Activated naive CD4-positive, alpha-beta T cell treated with anti-CD3 and anti-CD28 coated beads, Interleukin-2, amount 50 U/mL, for 24 hours (primary cell): ENCODE measurements around the gene GIT2.
A peak's percentile ranks its signal among the peaks of the same experiment; 100 is the strongest.
"Not testable (repeated sequence)": the region's sequence is repeated elsewhere in the genome, so short reads cannot be mapped to it uniquely, and the experiment has no call there.

Source experiments
- H3K27ac Mint-ChIP-seq: one replicate; pipeline ENCODE4 v1.8.0; 2021; ENCODE audit warnings: mild to moderate bottlenecking, mixed read lengths
- H3K27me3 Mint-ChIP-seq: one replicate; pipeline ENCODE4 v1.8.0; 2021; ENCODE audit warnings: mixed read lengths
- H3K36me3 Mint-ChIP-seq: one replicate; pipeline ENCODE4 v1.8.0; 2021; ENCODE audit warnings: mixed read lengths
- H3K4me1 Mint-ChIP-seq: one replicate; pipeline ENCODE4 v1.8.0; 2021; ENCODE audit warnings: mixed read lengths
- H3K4me3 Mint-ChIP-seq: one replicate; pipeline ENCODE4 v1.8.0; 2021; ENCODE audit warnings: mild to moderate bottlenecking, mixed read lengths
- H3K9me3 Mint-ChIP-seq: one replicate; pipeline ENCODE4 v1.8.0; 2021; ENCODE audit warnings: mixed read lengths

The GIT2 gene

GRCh38 chr12:109995361-109995685 is 845 bp downstream of the GIT2 start:
- peaks cover 70% of the 10 kb centered on the region for H3K4me1 Mint-ChIP-seq
- H3K9me3 Mint-ChIP-seq, result no peaks in the 10 kb centered on the region
- peaks cover 8% of the 10 kb centered on the region for H3K36me3 Mint-ChIP-seq
- peak overlapping the region; percentile 83 for H3K27ac Mint-ChIP-seq
- peak overlapping the region; percentile 89 for H3K4me3 Mint-ChIP-seq
- no peaks in the 10 kb centered on the region for H3K27me3 Mint-ChIP-seq

GRCh38 chr12:109994401-109995175 is 1.6 kb downstream of the GIT2 start:
- peak overlapping the region; percentile 89 for H3K4me3 Mint-ChIP-seq
- H3K36me3 Mint-ChIP-seq, result peaks cover 12% of the 10 kb centered on the region
- peaks cover 69% of the 10 kb centered on the region for H3K4me1 Mint-ChIP-seq
- H3K27me3 Mint-ChIP-seq, result no peaks in the 10 kb centered on the region
- no peaks in the 10 kb centered on the region for H3K9me3 Mint-ChIP-seq
- H3K27ac Mint-ChIP-seq, result peak overlapping the region; percentile 83

GRCh38 chr12:109993091-109993490 is 3.1 kb downstream of the GIT2 start:
- peak overlapping the region; percentile 58 for H3K4me3 Mint-ChIP-seq
- H3K4me1 Mint-ChIP-seq, result peaks cover 67% of the 10 kb centered on the region
- peaks cover 14% of the 10 kb centered on the region for H3K36me3 Mint-ChIP-seq
- H3K9me3 Mint-ChIP-seq, result no peaks in the 10 kb centered on the region
- no peak overlapping the region for H3K27ac Mint-ChIP-seq
- no peaks in the 10 kb centered on the region for H3K27me3 Mint-ChIP-seq

- Mint-ChIP-seq H3K36me3 (peaks cover 15% of the 10 kb centered on the region), H3K9me3 (no peaks in the 10 kb centered on the region), H3K27ac (peak overlapping the region; percentile 17), H3K27me3 (no peaks in the 10 kb centered on the region), H3K4me3 (no peak overlapping the region), H3K4me1 (peaks cover 65% of the 10 kb centered on the region)
These were observed 4.6 kb downstream of the GIT2 start for GRCh38 chr12:109991586-109991985.

- H3K4me1 Mint-ChIP-seq, result peaks cover 59% of the 10 kb centered on the region
- H3K27me3 Mint-ChIP-seq, result no peaks in the 10 kb centered on the region
- H3K9me3 Mint-ChIP-seq, result no peaks in the 10 kb centered on the region
- no peak overlapping the region for H3K4me3 Mint-ChIP-seq
- H3K36me3 Mint-ChIP-seq, result peaks cover 20% of the 10 kb centered on the region
- H3K27ac Mint-ChIP-seq, result peak overlapping the region; percentile 82
These were observed 6.8 kb downstream of the GIT2 start for GRCh38 chr12:109989380-109989779.

- no peaks in the 10 kb centered on the region for H3K27me3 Mint-ChIP-seq
- H3K9me3 Mint-ChIP-seq, result no peaks in the 10 kb centered on the region
- peaks cover 54% of the 10 kb centered on the region for H3K4me1 Mint-ChIP-seq
- H3K4me3 Mint-ChIP-seq, result no peak overlapping the region
- peak overlapping the region; percentile 82 for H3K27ac Mint-ChIP-seq
- peaks cover 20% of the 10 kb centered on the region for H3K36me3 Mint-ChIP-seq
These were observed 7.3 kb downstream of the GIT2 start for GRCh38 chr12:109988903-109989302.

- Mint-ChIP-seq H3K9me3 (no peaks in the 10 kb centered on the region), H3K4me1 (peaks cover 50% of the 10 kb centered on the region), H3K27ac (peak overlapping the region; percentile 83), H3K27me3 (no peaks in the 10 kb centered on the region), H3K4me3 (no peak overlapping the region), H3K36me3 (peaks cover 20% of the 10 kb centered on the region)
These were observed 7.9 kb downstream of the GIT2 start for GRCh38 chr12:109988274-109988673.

GRCh38 chr12:109987615-109988014 is 8.6 kb downstream of the GIT2 start:
- Mint-ChIP-seq H3K36me3 (peaks cover 23% of the 10 kb centered on the region), H3K4me1 (peaks cover 50% of the 10 kb centered on the region), H3K27ac (peak overlapping the region; percentile 83), H3K27me3 (no peaks in the 10 kb centered on the region), H3K4me3 (peak overlapping the region; percentile 39), H3K9me3 (no peaks in the 10 kb centered on the region)

GRCh38 chr12:109986236-109986635 is 9.9 kb downstream of the GIT2 start:
- peak overlapping the region; percentile 89 for H3K27ac Mint-ChIP-seq
- H3K27me3 Mint-ChIP-seq, H3K4me3 Mint-ChIP-seq, H3K9me3 Mint-ChIP-seq: not testable (repeated sequence)
- peaks cover 54% of the 10 kb centered on the region for H3K4me1 Mint-ChIP-seq
- peaks cover 28% of the 10 kb centered on the region for H3K36me3 Mint-ChIP-seq

- Mint-ChIP-seq H3K9me3 (peaks cover 2% of the 10 kb centered on the region), H3K36me3 (peaks cover 30% of the 10 kb centered on the region), H3K27ac (peak overlapping the region; percentile 41)
These were observed 12.6 kb downstream of the GIT2 start for GRCh38 chr12:109983432-109984142.

GRCh38 chr12:109982210-109982609 is 14.0 kb downstream of the GIT2 start:
- H3K9me3 Mint-ChIP-seq, result peaks cover 6% of the 10 kb centered on the region
- H3K4me1 Mint-ChIP-seq, result peaks cover 55% of the 10 kb centered on the region
- peaks cover 36% of the 10 kb centered on the region for H3K36me3 Mint-ChIP-seq
- no peaks in the 10 kb centered on the region for H3K27me3 Mint-ChIP-seq
- peak overlapping the region; percentile 93 for H3K27ac Mint-ChIP-seq
- H3K4me3 Mint-ChIP-seq, result peak overlapping the region; percentile 76

More at GRCh38 chr12:109983432-109984142, 12.6 kb downstream of the GIT2 start:
- H3K4me1 Mint-ChIP-seq, result peaks cover 54% of the 10 kb centered on the region
- no peak overlapping the region for H3K4me3 Mint-ChIP-seq
- H3K27me3 Mint-ChIP-seq, result no peaks in the 10 kb centered on the region

- peaks cover 6% of the 10 kb centered on the region for H3K9me3 Mint-ChIP-seq
- H3K4me3 Mint-ChIP-seq, result peak overlapping the region; percentile 76
- H3K27me3 Mint-ChIP-seq, result no peaks in the 10 kb centered on the region
- H3K4me1 Mint-ChIP-seq, result peaks cover 55% of the 10 kb centered on the region
- peaks cover 39% of the 10 kb centered on the region for H3K36me3 Mint-ChIP-seq
- peak overlapping the region; percentile 93 for H3K27ac Mint-ChIP-seq
These were observed 14.9 kb downstream of the GIT2 start for GRCh38 chr12:109981311-109981710.

GRCh38 chr12:109972821-109973220 is 23.3 kb downstream of the GIT2 start:
- Mint-ChIP-seq H3K9me3 (no peaks in the 10 kb centered on the region), H3K27me3 (no peaks in the 10 kb centered on the region), H3K4me1 (peaks cover 21% of the 10 kb centered on the region), H3K27ac (no peak overlapping the region), H3K36me3 (peaks cover 25% of the 10 kb centered on the region), H3K4me3 (no peak overlapping the region)

GRCh38 chr12:109968801-109969200 is 27.4 kb downstream of the GIT2 start:
- Mint-ChIP-seq H3K9me3 (no peaks in the 10 kb centered on the region), H3K27me3 (no peaks in the 10 kb centered on the region), H3K27ac (no peak overlapping the region), H3K4me1 (peaks cover 24% of the 10 kb centered on the region), H3K36me3 (peaks cover 11% of the 10 kb centered on the region), H3K4me3 (no peak overlapping the region)

- Mint-ChIP-seq H3K9me3 (no peaks in the 10 kb centered on the region), H3K4me1 (peaks cover 22% of the 10 kb centered on the region), H3K27me3 (no peaks in the 10 kb centered on the region), H3K27ac (no peak overlapping the region), H3K36me3 (peaks cover 10% of the 10 kb centered on the region), H3K4me3 (no peak overlapping the region)
These were observed 28.1 kb downstream of the GIT2 start for GRCh38 chr12:109968032-109968420.

GRCh38 chr12:109967383-109968031 is 28.7 kb downstream of the GIT2 start:
- H3K36me3 Mint-ChIP-seq, result peaks cover 10% of the 10 kb centered on the region
- H3K27ac Mint-ChIP-seq, result no peak overlapping the region
- no peaks in the 10 kb centered on the region for H3K9me3 Mint-ChIP-seq
- no peaks in the 10 kb centered on the region for H3K27me3 Mint-ChIP-seq
- H3K4me1 Mint-ChIP-seq, result peaks cover 22% of the 10 kb centered on the region
- no peak overlapping the region for H3K4me3 Mint-ChIP-seq
